Cardiac muscle cell (in vitro differentiated cells and primary cell): ENCODE measurements around the gene CHD6. TPM values are rescaled to one million over a fixed set of nuclear protein-coding genes. Genes with fewer than 3 reads are reported as not detected.

Experiments used
- DNase-seq, 2 donors: peaks; one replicate each; pipeline versions ENCODE4 v3.0.0 to v3.0.0-alpha.2; 2010 to 2017; ENCODE audit warnings: low read depth in 1 of 2, low spot score in 1 of 2
- H3K27ac ChIP-seq: fragments of 200-600 bp; sonication (generic); 2 replicates; pipeline ENCODE4 v1.5.1; 2016
- H3K27me3 ChIP-seq: fragments of 200-600 bp; sonication (generic); 2 replicates; pipeline ENCODE4 v1.6.0; 2016; ENCODE audit warnings: control low read depth
- H3K36me3 ChIP-seq: fragments of 200-600 bp; sonication (generic); 2 replicates; pipeline ENCODE4 v1.5.1; 2016; ENCODE audit warnings: control low read depth
- H3K4me1 ChIP-seq: fragments of 200-600 bp; sonication (generic); 2 replicates; pipeline ENCODE4 v1.8.1; 2017; ENCODE audit warnings: low read depth, mild to moderate bottlenecking, mixed run types
- H3K4me3 ChIP-seq: fragments of 200-600 bp; sonication (generic); 2 replicates; pipeline ENCODE4 v1.5.1; 2016; ENCODE audit warnings: mild to moderate bottlenecking
- H3K9me3 ChIP-seq: fragments of 200-600 bp; sonication (generic); 2 replicates; pipeline ENCODE4 v1.5.1; 2017; ENCODE audit warnings: low read depth, mild to moderate bottlenecking, control low read depth
- polyA plus RNA-seq: library from polyadenylated mRNA; unstranded; fragments of >200 nt; fragmentation: Nextera tagmentation; extraction: Ambion mirVana; gene quantifications from 2 replicates; pipeline ENCODE4 v1.2.1, GENCODE V29; 2016
- total RNA-seq: library from RNA; depleted of rRNA; stranded (reverse); fragments of >200 nt; gene quantifications from 2 replicates; pipeline ENCODE4 v1.2.3, GENCODE V29; 2016
- TF ChIP-seq, protein P1 (sequence below): IDR thresholded peaks from 2 replicates; pipeline ENCODE4 v1.5.1; 2012; ENCODE audit warnings: low read depth, mild to moderate bottlenecking, low read length

CHD6 gene
- total and polyA plus RNA-seq, 2 experiments from 2014 or later: 56.3 to 61.9 TPM

DNA sequence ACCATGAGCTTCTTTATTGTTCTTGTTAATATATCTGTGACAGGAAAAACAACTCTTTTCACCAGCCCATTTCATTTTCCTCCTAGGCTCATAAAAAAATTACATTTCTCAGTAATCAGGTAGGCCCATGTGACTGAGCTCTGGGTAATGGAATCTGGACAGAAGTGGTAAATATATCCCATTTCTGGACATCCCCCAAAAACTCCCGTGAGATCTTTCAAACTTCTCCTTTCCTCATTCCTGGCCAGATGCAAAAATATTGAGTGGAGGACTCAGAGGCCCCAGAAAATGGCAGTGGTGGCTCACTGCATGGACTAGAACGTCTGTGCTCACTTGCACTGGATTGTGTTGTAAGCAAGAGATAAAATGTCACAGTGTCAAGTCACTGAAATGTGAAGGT, 3.8 kb upstream of the CHD6 start:
- Histone ChIP-seq H3K4me1 (peaks cover 3% of the 10 kb centered on the region), H3K36me3 (no peaks in the 10 kb centered on the region), H3K4me3 (no peak overlapping the region), H3K27me3 (no peaks in the 10 kb centered on the region), H3K9me3 (no peaks in the 10 kb centered on the region), H3K27ac (no peak overlapping the region)
- TF ChIP-seq, protein P1, sequence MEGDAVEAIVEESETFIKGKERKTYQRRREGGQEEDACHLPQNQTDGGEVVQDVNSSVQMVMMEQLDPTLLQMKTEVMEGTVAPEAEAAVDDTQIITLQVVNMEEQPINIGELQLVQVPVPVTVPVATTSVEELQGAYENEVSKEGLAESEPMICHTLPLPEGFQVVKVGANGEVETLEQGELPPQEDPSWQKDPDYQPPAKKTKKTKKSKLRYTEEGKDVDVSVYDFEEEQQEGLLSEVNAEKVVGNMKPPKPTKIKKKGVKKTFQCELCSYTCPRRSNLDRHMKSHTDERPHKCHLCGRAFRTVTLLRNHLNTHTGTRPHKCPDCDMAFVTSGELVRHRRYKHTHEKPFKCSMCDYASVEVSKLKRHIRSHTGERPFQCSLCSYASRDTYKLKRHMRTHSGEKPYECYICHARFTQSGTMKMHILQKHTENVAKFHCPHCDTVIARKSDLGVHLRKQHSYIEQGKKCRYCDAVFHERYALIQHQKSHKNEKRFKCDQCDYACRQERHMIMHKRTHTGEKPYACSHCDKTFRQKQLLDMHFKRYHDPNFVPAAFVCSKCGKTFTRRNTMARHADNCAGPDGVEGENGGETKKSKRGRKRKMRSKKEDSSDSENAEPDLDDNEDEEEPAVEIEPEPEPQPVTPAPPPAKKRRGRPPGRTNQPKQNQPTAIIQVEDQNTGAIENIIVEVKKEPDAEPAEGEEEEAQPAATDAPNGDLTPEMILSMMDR: no peak
- DNase-seq: no peak

DNA sequence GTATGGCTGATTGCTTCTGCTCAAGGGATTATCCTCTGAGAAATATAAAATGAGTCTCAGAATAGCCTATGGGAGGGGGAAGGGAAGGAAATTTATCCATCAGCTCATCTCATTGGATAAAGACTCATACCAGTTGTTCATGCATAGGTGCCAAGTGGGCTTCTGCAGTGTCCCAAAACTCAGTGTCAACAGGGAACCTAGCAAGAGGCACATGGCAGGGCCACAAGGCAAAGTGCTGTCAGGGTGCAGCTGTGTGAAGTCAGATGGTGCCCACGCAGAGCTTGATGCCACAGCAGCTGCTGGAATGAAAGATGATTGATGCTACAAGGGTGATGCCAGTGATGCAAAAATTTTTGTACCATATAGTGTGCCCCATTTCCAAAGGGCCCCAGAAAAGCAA, 3.2 kb upstream of the CHD6 start:
- peaks cover 6% of the 10 kb centered on the region for H3K4me1 ChIP-seq
- TF ChIP-seq, protein P1: no peak
- H3K9me3 ChIP-seq: no peaks in the 10 kb centered on the region
- no peaks in the 10 kb centered on the region for H3K36me3 ChIP-seq
- DNase-seq: no peak
- H3K27me3 ChIP-seq: no peaks in the 10 kb centered on the region
- no peak overlapping the region for H3K27ac ChIP-seq
- H3K4me3 ChIP-seq: no peak overlapping the region

DNA sequence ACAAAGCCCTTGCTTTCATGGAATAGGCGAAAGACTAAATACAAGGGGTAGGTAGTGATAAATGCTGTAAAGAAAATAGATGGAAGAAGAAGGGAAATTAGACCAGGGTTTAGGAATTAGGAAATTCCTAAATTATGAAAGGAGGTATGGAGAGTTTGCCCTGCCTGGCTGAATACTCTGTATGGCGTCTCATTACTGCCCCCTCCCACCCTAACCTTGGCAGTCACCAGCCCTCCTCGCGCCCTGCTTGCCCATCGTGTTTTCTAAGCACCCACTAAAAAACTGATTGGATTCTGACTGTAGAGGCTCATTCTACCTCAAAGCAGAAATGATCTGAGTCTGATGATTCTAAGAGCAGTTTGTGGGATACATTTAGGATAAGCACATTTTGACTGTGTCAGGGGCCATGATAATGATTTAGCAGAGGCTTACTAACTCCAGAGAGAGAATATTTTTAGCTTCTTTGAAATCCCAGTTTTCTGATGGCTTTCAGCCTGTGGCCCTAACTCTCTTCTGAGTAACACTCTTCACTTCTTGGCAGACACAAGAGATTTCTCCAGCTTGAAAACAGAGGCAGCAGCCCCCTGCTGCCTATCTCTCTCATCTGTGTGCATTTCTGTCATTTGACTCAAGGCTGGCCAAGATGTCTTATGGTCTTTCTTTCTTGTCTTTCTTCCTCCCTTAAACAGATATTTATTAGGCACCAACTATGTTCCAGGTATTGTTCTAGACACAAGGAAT, 1.4 kb upstream of the CHD6 start:
- Histone ChIP-seq H3K36me3 (no peaks in the 10 kb centered on the region), H3K4me3 (peak overlapping the region; percentile 56), H3K27me3 (no peaks in the 10 kb centered on the region), H3K4me1 (peaks cover 6% of the 10 kb centered on the region), H3K9me3 (no peaks in the 10 kb centered on the region), H3K27ac (no peak overlapping the region)
- no peak for DNase-seq
- TF ChIP-seq, protein P1: no peak

DNA sequence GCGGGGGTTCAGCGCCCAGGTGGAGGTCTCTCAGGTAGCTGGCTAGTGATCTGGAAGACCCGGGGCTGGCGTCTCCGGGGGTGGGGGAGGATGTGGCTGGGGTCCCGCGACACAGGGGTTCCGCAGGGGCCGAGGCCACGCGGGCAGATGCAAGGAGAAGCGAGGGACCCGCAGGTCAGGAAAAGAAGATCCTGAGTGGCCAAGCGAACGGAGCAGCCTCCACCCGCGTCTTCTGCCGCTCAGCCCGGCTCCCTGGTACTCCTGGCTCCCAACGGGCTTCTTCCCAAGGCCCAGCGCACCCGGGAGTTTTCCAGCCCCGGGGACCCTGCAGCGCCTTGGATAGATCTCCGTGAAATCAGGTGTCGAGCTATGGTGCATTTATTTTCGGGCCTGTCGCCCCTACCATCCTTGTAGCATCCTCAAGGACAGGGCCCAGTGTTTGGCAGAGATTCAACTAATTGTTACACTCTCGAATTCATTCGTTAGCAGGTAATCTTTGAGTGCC, 682 bp upstream of the CHD6 start:
- peaks cover 6% of the 10 kb centered on the region for H3K4me1 ChIP-seq
- no peaks in the 10 kb centered on the region for H3K9me3 ChIP-seq
- H3K36me3 ChIP-seq: no peaks in the 10 kb centered on the region
- no peaks in the 10 kb centered on the region for H3K27me3 ChIP-seq
- peak overlapping the region; percentile 56 for H3K4me3 ChIP-seq
- no peak overlapping the region for H3K27ac ChIP-seq
- no peak for DNase-seq
- TF ChIP-seq, protein P1: no peak

DNA sequence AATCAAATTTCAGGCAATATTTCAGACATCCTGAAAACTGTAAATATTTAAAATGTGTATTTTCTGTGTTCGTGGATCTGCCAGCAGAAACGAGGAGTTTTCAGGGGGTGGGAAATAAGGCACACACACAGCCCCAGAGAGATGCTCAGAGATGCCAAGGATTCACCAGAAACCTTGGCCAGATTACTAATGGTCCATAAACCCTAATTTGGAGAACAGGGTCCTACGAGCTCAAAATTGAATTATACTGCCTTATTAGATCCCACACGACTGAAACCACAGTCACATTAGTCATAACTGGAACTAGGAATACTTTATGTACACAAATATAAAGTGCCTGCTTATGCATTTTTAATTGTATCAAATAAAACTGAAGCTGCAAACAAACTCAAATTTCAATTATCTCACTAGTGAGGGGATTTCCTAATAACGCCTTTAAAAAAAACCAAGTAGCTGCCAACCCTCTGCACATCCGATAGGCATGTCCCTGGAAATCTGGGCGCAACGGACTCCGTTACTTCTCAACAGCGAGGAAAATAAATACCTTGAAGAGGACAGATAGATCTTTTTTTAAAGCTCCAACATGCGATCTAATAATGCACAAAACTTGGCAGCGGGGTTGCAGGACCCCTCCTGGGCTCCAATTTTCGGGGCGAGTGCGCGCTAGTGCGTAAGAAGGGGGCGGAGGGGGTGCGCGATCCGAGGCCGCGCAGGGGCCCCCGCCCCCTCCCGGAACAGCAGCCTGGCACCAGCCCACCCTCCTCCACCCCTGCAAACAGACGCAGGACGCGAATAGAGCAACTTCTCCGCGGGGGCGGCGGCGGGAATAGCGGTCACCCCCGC, 897 bp downstream of the CHD6 start:
- peak overlapping the region; percentile 56 for H3K4me3 ChIP-seq
- peak; percentile 50 to 51 for DNase-seq
- H3K27ac ChIP-seq: peak overlapping the region; percentile 97
- TF ChIP-seq, protein P1: no peak
- H3K9me3 ChIP-seq: no peaks in the 10 kb centered on the region
- H3K27me3 ChIP-seq: no peaks in the 10 kb centered on the region
- H3K4me1 ChIP-seq: peaks cover 6% of the 10 kb centered on the region
- no peaks in the 10 kb centered on the region for H3K36me3 ChIP-seq
